ENCODE data around the gene PAIP2B.
"Not testable (repeated sequence)": the region's sequence is repeated elsewhere in the genome, so short reads cannot be mapped to it uniquely, and the experiment has no call there.

The PAIP2B gene

DNA sequence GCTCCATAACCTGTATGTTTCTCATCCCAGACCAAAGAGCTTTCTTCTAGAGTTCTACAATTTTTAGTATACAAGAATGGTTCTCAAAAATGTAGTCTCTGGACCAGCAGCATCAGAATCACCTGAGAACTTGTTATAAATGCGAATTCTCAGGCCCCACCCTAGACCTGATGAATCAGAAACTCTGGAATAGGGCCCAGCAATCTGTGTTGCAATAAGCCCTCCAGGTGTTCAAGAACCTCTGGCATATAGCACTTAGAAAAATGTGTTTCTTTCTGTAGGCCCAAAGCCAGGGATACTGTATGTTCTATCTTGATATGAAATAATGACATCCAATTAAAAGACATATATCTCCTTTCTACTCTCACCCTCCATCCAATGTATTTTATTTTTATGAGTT, 10.4 kb downstream of the PAIP2B start:
- no peak for DNase-seq (ENCODE audit: low spot score)

DNA sequence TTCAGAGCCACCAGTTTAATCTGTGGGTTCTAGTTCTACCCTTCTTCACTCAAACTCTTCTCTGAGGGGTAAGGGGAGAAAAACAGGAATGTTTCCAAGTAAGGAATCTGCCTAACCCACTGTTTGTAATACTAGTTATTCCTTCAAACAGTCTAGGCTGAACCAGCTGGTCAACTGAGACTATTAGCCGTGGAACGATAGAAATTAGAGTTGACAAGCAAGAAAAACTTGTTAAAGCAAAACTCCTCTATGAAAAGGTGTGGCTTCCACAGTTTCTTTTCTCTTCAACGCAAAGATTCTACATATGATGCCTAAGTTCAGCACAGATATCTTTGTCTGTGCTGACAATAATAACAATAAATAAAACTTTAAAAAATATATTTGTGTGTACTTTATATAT, 11.5 kb downstream of the PAIP2B start:
- DNase-seq (ENCODE audit: low spot score): no peak

DNA sequence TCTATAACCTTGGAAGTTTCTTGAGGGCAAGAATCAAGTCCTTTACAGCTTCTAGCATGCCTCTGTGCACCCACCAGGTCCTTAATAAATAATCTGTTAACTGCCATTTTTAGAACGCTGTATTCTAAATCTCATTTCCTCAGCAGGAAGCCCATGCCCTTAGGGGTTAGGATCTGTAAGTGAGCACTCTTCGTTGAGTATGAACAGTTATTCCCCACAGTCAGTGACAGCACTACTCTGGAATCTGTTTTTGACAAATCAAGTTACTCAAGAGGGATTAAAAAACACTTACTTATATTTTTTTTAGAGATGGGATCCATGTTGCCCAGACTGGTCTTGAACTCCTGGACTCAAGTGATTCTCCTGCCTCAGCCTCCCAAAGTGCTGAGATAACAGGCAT, 14.6 kb downstream of the PAIP2B start:
- no peak for DNase-seq (ENCODE audit: low spot score)

- DNase-seq (ENCODE audit: low spot score): no peak
These were observed 16.6 kb downstream of the PAIP2B start for GRCh38 chr2:71210292-71210691.

- DNase-seq (ENCODE audit: low spot score): no peak
These were observed 18.1 kb downstream of the PAIP2B start for GRCh38 chr2:71208756-71209155.

DNA sequence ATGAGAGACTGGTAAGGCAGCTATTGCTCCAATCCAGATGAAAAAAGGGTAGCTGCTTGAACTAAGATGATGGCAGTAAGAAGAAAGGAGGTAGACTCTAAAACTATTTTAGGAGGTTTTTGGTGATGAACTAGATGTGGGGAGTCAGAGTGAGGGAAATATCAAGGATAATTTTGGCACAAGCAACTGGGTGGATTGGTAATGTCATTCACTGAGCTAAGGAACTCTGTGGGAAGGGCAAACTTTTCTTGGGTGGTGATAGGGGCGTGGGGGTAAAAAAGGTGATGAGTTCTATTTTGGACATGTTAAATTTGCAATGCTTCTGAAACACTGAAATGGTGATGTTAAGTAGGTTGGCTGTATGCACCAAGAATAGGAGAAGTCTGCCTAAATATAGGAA, 19.3 kb downstream of the PAIP2B start:
- no peak for DNase-seq (ENCODE audit: low spot score)

DNA sequence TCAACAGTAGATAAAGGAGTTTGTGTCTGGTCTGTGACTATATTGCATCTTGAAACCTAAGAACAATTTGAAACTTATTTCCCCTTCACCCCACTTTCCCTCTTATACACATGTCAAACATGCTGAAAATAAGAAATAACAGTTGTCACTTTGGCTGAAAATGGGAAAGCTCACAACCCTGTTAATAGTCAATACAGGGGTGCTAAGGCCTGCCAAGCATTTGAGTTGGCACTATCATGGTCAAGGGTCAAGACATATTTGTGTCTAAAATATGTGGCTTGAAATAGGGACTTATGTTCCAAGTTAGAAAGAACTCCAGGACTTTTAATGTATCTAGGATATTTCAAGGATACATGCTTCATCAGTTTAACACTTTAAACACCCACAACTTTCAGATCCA, 20.6 kb downstream of the PAIP2B start:
- no peak for DNase-seq (ENCODE audit: low spot score)

GRCh38 chr2:71191570-71191943, 35.3 kb downstream of the PAIP2B start:
- DNase-seq (ENCODE audit: low spot score): no peak

GRCh38 chr2:71190656-71191569, 36.0 kb downstream of the PAIP2B start:
- no peak for DNase-seq (ENCODE audit: low spot score)

- no peak for DNase-seq (ENCODE audit: low spot score)
These were observed 39.3 kb downstream of the PAIP2B start for GRCh38 chr2:71187589-71187988.

- no peak for DNase-seq (ENCODE audit: low spot score)
These were observed 39.9 kb downstream of the PAIP2B start for GRCh38 chr2:71186973-71187372.

GRCh38 chr2:71183306-71184115, 43.4 kb downstream of the PAIP2B start:
- not testable (repeated sequence) for DNase-seq (ENCODE audit: low spot score)

DNA sequence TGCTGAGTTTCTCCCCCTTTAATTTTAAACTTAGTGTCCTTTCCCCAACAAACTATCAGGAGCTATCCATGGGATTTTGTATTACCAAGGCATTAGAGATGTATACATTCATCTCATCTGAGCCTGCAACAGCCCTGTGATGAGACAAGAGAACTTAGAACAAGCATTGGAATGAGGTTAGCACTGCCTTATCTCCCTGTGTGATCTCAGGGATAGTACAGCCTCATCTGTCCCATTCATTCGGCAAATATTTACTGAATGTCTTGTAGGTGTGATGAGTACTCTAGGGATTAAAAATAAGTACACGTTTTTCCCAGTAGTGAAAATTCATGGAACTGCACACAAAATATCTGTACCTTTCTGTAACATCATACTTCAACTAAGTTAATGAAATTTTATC, 45.6 kb downstream of the PAIP2B start:
- no peak for DNase-seq (ENCODE audit: low spot score)

GRCh38 chr2:71178836-71179235, 48.1 kb downstream of the PAIP2B start:
- DNase-seq (ENCODE audit: low spot score): not testable (repeated sequence)

DNA sequence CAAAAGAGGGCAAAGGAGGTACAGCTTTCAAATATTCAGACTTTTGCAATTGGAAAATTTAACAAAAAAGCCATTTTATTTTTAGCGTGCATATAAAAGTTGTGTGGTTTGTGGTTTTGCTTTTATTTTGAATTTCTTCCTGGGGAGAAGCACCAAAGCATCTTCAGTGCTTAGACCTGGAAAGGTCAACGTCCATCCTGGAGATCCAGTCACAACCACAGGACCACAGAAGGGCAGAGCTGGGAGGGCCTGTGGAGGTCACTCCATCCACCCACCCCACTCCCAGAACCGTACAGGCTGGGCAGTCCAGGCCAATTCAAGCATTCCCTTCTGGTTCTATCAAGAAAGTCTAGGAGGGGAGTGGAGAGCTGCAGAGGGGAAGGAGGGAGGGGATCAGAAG, 52.7 kb downstream of the PAIP2B start:
- DNase-seq (ENCODE audit: low spot score): no peak

DNA sequence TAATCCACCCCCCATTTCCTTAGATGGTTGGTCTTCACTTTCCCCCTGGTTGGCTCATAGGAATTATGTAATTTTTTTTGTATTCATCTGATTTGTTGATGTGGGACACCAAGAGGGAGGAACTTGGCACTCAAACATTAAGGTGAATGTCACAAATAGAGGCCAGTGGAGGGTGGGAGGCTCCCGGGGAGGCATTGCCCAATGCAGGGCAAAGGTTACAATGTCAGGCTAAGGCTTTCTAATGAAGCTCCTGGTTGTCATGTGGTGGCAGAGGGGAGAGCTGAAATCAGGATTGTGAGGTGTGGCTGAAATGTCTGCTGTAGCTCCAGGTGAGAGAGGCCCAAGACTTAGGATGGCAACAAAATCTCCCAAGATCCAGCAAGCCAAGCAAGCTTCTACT, 53.8 kb downstream of the PAIP2B start:
- DNase-seq (ENCODE audit: low spot score): no peak

DNA sequence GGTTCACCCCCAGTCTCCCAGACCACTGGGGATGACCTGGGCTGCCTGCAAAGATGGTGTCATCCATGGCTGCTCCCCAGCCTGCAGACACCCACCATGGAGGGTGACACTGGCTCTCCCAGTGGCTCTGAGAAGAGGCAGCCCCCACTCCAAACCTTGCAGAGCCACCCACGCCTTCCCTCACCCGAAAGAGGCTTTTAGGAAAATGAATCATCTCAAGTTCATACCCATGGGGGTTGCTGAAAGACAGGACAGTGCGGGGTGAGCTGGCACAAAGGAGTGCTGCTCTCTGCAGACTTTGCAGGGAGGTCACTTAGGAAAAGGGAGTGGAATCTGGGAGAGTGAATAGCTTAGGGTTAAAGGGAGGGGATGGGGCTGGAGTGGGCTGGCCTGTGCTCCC, 60.1 kb downstream of the PAIP2B start:
- DNase-seq (ENCODE audit: low spot score): no peak

DNA sequence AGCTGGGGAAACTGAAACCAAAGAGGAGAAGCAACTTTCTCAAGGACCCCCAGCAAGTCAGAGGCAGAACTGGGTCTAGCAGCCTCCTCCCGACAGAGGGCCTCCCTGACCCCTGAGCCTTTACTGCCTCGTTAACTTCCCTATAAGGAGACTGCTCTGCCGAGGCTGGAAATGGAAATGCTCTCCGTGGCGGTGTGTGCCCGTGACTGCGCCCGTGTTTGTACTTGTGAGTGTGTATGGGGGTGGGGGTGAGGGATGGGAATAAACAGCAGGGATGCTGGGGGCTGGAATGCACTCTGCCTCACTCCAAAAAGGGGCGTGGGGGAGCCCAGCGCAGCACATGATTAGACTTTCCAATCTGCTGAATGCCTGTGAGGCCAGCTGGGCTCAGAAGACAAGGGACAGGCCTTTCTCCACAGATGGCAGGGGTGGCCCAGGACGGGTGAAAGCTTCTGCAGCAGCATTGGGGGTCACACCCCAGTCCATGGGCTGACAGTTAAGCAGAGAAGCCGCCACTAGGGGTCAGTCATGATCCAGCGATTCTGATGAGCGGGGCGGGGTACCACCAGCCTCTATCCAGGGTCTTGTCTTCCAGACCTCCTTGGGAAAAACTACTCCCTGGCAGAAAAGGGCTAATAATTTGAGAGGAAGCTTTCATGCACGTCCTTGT, 69.6 kb downstream of the PAIP2B start:
- peak; percentile 61 for DNase-seq (ENCODE audit: low spot score)

DNA sequence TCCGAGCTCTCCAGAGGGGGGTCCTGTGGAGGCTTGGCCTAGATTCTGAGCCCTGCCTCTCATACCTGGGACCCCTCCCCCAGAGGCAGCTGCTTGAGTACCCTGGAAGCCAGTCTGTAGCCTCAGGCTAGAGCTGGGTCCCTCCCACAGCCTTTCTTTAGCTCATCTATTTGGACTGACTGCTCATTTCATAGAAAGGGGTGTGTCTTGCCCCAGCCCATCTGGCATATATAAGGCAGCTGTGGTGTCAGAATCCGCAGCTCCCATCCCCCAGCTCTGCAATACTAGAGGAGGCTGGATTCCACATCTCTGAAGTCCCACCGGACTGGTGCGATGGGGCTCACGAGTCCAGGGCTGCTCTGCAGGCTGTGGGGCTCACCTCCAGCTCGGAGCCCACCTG, 70.3 kb downstream of the PAIP2B start:
- no peak for DNase-seq (ENCODE audit: low spot score)

DNA sequence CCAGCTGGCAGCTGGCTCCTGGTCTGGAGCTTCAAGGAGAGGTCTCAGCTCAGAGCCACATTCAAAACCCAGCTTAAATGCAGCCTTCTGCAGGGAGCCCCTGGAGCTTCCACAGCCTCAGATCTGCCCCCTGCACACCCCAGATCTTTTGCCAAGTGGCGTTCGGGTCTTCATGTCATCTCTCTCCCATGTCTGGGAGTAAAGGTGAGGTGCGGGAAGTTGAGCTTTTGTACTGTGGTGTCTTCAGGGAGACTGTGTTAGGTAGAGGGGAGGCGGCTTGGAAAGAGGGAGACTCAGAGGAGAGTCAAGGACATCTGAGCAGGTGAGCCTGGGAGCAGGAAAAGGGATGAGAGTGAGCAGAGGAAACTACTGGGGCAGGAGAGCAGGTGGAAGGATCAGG, 71.1 kb downstream of the PAIP2B start:
- DNase-seq (ENCODE audit: low spot score): no peak

DNA sequence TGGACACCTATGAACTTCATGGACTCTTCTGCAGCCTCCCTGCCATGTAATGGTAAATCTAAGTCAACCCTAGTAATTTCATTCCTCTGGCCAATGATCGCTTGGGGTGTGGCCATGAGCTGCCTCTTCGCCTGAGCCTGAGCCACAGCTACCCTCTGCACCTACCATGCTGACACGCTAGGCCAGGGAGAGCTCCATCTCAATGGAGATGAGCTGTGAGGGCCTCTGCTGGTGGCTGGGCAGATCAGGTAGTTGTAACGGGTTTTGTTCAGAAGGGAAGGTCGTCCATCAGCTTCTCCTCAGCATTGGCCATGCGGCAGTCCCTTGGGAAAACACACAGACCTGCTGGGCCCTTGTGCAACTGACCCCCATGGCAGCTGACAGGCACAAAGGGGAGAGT, 72.1 kb downstream of the PAIP2B start:
- peak; percentile 17 for DNase-seq (ENCODE audit: low spot score)

- DNase-seq (ENCODE audit: low spot score): no peak
These were observed 72.6 kb downstream of the PAIP2B start for GRCh38 chr2:71154279-71154678.
